WTC11 (cell line): ENCODE data around the gene CHST14. TPM values are rescaled to one million over a fixed set of nuclear protein-coding genes. Genes with fewer than 3 reads are reported as not detected.

Source experiments
- ATAC-seq: fragments of 200-7000 bp; cut with Tn5 transposase; 2 replicates; pipeline ENCODE4 v1.10.0; 2021; ENCODE audit warnings: mild to moderate bottlenecking, moderate library complexity
- CTCF ChIA-PET: fragments of 300-600 bp; sonication (Branson Sonifier 250); formaldehyde crosslinking; loops from one replicate; lab custom pipeline; 2021; ENCODE audit warnings: antibody characterized with exemption; lab: Charles Lee
- POLR2A ChIA-PET: fragments of 350-600 bp; sonication (Branson Sonifier 250); formaldehyde crosslinking; loops from one replicate; lab custom pipeline; 2021; ENCODE audit warnings: antibody characterized with exemption; lab: Charles Lee
- DNase-seq: peaks from one replicate; pipeline ENCODE4 v3.0.0; 2021; ENCODE audit warnings: low spot score
- H3K27ac Mint-ChIP-seq: 2 replicates; pipeline ENCODE4 v1.8.0; 2021; ENCODE audit warnings: mixed read lengths
- H3K27me3 Mint-ChIP-seq: 2 replicates; pipeline ENCODE4 v1.8.0; 2021; ENCODE audit warnings: low read depth, mild to moderate bottlenecking, moderate library complexity, mixed read lengths
- H3K36me3 Mint-ChIP-seq: 2 replicates; pipeline ENCODE4 v1.8.0; 2021; ENCODE audit warnings: mixed read lengths
- H3K4me1 Mint-ChIP-seq: 2 replicates; pipeline ENCODE4 v1.8.0; 2022; ENCODE audit warnings: mixed read lengths
- H3K4me3 Mint-ChIP-seq: 2 replicates; pipeline ENCODE4 v1.8.0; 2021; ENCODE audit warnings: mild to moderate bottlenecking, moderate library complexity, mixed read lengths
- H3K9me3 Mint-ChIP-seq: 2 replicates; pipeline ENCODE4 v1.8.0; 2021; ENCODE audit warnings: mixed read lengths
- AFF4 ChIP-seq: sonication (generic); formaldehyde crosslinking; IDR thresholded peaks from 2 replicates; pipeline ENCODE4 v1.8.1; 2023; ENCODE audit warnings: mild to moderate bottlenecking, missing genetic modification reagents, borderline replicate concordance
- ARID4B ChIP-seq: sonication (generic); formaldehyde crosslinking; IDR thresholded peaks from 2 replicates; pipeline ENCODE4 v1.8.0; 2023; ENCODE audit warnings: missing genetic modification reagents, mild to moderate bottlenecking, borderline replicate concordance
- ATF1 ChIP-seq: sonication (generic); formaldehyde crosslinking; IDR thresholded peaks from 2 replicates; pipeline ENCODE4 v1.8.1; 2023; ENCODE audit warnings: mild to moderate bottlenecking, moderate library complexity, missing genetic modification reagents
- CREB1 ChIP-seq: sonication (generic); formaldehyde crosslinking; IDR thresholded peaks from 2 replicates; pipeline ENCODE4 v1.8.0; 2023; ENCODE audit warnings: mild to moderate bottlenecking, missing genetic modification reagents
- ETV6 ChIP-seq: sonication (generic); formaldehyde crosslinking; IDR thresholded peaks from 2 replicates; pipeline ENCODE4 v1.8.1; 2022; ENCODE audit warnings: mild to moderate bottlenecking, missing genetic modification reagents
- GABPB1 ChIP-seq: sonication (generic); formaldehyde crosslinking; IDR thresholded peaks from 2 replicates; pipeline ENCODE4 v1.8.1; 2023; ENCODE audit warnings: mild to moderate bottlenecking, missing genetic modification reagents
- JAZF1 ChIP-seq: fragments of 250-450 bp; sonication (Bioruptor Pico); IDR thresholded peaks from 2 replicates; pipeline ENCODE4 v1.9.0; 2021; ENCODE audit warnings: moderate library complexity, mild to moderate bottlenecking, inconsistent platforms
- MXD4 ChIP-seq: fragments of 250-450 bp; sonication (Bioruptor Pico); IDR thresholded peaks from 2 replicates; pipeline ENCODE4 v1.8.0; 2021; ENCODE audit warnings: mild to moderate bottlenecking, moderate library complexity, borderline replicate concordance
- NFYB ChIP-seq: sonication (generic); formaldehyde crosslinking; conservative IDR thresholded peaks from 2 replicates; pipeline ENCODE4 v1.8.0; 2022; ENCODE audit warnings: low read depth, missing genetic modification reagents
- NR2C2 ChIP-seq: sonication (generic); formaldehyde crosslinking; IDR thresholded peaks from 2 replicates; pipeline ENCODE4 v1.8.0; 2022; ENCODE audit warnings: mild to moderate bottlenecking, missing genetic modification reagents
- NR3C1 ChIP-seq: sonication (generic); formaldehyde crosslinking; conservative IDR thresholded peaks from 2 replicates; pipeline ENCODE4 v1.8.1; 2023; ENCODE audit warnings: low read depth, mild to moderate bottlenecking, missing genetic modification reagents
- RORB ChIP-seq: fragments of 250-450 bp; sonication (Bioruptor Pico); IDR thresholded peaks from 2 replicates; pipeline ENCODE4 v1.9.0; 2021; ENCODE audit warnings: mild to moderate bottlenecking
- SP1 ChIP-seq: sonication (generic); formaldehyde crosslinking; conservative IDR thresholded peaks from 2 replicates; pipeline ENCODE4 v1.8.1; 2022; ENCODE audit warnings: missing genetic modification reagents
- TP53 ChIP-seq: sonication (generic); formaldehyde crosslinking; IDR thresholded peaks from 2 replicates; pipeline ENCODE4 v1.8.1; 2023; ENCODE audit warnings: mild to moderate bottlenecking, missing genetic modification reagents
- total RNA-seq: library from RNA; stranded (reverse); gene quantifications from 3 replicates; pipeline ENCODE4 v1.2.3, GENCODE V29; 2021
- TF ChIP-seq, protein P1 (sequence below): sonication (generic); formaldehyde crosslinking; IDR thresholded peaks from 2 replicates; pipeline ENCODE4 v1.8.0; 2022; ENCODE audit warnings: mild to moderate bottlenecking, missing genetic modification reagents
- TF ChIP-seq, protein P2 (sequence below): sonication (generic); formaldehyde crosslinking; IDR thresholded peaks from 2 replicates; pipeline ENCODE4 v1.8.0; 2022; ENCODE audit warnings: mild to moderate bottlenecking, missing genetic modification reagents
- TF ChIP-seq, protein P3 (sequence below): sonication (generic); formaldehyde crosslinking; IDR thresholded peaks from 2 replicates; pipeline ENCODE4 v1.8.1; 2023; ENCODE audit warnings: mild to moderate bottlenecking, missing genetic modification reagents

The CHST14 gene
- total RNA-seq, 1 experiment from 2014 or later, result 21.3 TPM

GRCh38 chr15:40443846-40444245 is 26.9 kb upstream of the CHST14 start:
- TF ChIP-seq, protein P1, sequence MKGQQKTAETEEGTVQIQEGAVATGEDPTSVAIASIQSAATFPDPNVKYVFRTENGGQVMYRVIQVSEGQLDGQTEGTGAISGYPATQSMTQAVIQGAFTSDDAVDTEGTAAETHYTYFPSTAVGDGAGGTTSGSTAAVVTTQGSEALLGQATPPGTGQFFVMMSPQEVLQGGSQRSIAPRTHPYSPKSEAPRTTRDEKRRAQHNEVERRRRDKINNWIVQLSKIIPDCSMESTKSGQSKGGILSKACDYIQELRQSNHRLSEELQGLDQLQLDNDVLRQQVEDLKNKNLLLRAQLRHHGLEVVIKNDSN (CRISPR knock-in tag), result no peak
- TF ChIP-seq ARID4B (CRISPR knock-in tag), result no peak
- TF ChIP-seq MXD4 (CRISPR knock-in tag), result no peak
- TF ChIP-seq NR2C2 (CRISPR knock-in tag), result no peak
- no peak for TF ChIP-seq NR3C1 (CRISPR knock-in tag)
- TF ChIP-seq CREB1 (CRISPR knock-in tag), result no peak
- no peak for TF ChIP-seq TP53 (CRISPR knock-in tag)
- TF ChIP-seq, protein P2, sequence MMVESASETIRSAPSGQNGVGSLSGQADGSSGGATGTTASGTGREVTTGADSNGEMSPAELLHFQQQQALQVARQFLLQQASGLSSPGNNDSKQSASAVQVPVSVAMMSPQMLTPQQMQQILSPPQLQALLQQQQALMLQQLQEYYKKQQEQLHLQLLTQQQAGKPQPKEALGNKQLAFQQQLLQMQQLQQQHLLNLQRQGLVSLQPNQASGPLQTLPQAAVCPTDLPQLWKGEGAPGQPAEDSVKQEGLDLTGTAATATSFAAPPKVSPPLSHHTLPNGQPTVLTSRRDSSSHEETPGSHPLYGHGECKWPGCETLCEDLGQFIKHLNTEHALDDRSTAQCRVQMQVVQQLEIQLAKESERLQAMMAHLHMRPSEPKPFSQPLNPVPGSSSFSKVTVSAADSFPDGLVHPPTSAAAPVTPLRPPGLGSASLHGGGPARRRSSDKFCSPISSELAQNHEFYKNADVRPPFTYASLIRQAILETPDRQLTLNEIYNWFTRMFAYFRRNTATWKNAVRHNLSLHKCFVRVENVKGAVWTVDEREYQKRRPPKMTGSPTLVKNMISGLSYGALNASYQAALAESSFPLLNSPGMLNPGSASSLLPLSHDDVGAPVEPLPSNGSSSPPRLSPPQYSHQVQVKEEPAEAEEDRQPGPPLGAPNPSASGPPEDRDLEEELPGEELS (CRISPR knock-in tag), result no peak
- TF ChIP-seq SP1 (CRISPR knock-in tag), result no peak
- no peak for TF ChIP-seq NFYB (CRISPR knock-in tag)
- no peak for TF ChIP-seq AFF4 (CRISPR knock-in tag)
- no peak for TF ChIP-seq ETV6 (CRISPR knock-in tag)
- TF ChIP-seq GABPB1 (CRISPR knock-in tag), result no peak
- TF ChIP-seq JAZF1 (CRISPR knock-in tag), result no peak
- TF ChIP-seq RORB (CRISPR knock-in tag), result no peak
- TF ChIP-seq, protein P3, sequence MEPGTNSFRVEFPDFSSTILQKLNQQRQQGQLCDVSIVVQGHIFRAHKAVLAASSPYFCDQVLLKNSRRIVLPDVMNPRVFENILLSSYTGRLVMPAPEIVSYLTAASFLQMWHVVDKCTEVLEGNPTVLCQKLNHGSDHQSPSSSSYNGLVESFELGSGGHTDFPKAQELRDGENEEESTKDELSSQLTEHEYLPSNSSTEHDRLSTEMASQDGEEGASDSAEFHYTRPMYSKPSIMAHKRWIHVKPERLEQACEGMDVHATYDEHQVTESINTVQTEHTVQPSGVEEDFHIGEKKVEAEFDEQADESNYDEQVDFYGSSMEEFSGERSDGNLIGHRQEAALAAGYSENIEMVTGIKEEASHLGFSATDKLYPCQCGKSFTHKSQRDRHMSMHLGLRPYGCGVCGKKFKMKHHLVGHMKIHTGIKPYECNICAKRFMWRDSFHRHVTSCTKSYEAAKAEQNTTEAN, result no peak
- TF ChIP-seq ATF1 (CRISPR knock-in tag), result no peak
- Mint-ChIP-seq H3K9me3 (no peaks in the 10 kb centered on the region), H3K4me3 (peak overlapping the region; percentile 80), H3K27me3 (no peaks in the 10 kb centered on the region), H3K27ac (peak overlapping the region; percentile 39), H3K36me3 (0 out of 2 replicates have a peak, but pooled peaks cover 3% of the 10 kb centered on the region), H3K4me1 (peaks cover 53% of the 10 kb centered on the region)
- ATAC-seq (no peak), DNase-seq (no peak)
- ChIA-PET CTCF (interaction anchor here (1.7 to 2.6 kb wide), 3 partner anchors 63 to 121 kb away, joined by 4 to 12 read pairs (median 5); no protein-coding TSS in a partner anchor), POLR2A (no interaction called here)
